IMR-90 (cell line): Measurements from ENCODE around the gene TNN. TPM values are rescaled to one million over a fixed set of nuclear protein-coding genes. Genes with fewer than 3 reads are reported as not detected.

ENCODE experiments used
- ATAC-seq: fragments of 200-7000 bp; cut with Tn5 transposase; 2 replicates; pipeline ENCODE4 v1.9.1; 2020; ENCODE audit warnings: low read depth, mild to moderate bottlenecking, moderate library complexity
- BruUV-seq: library from RNA; stranded (reverse); fragments of 400-500 nt; replicated peaks from 2 replicates; lab custom pipeline; 2021; lab: Mats Ljungman, UMichigan
- CTCF ChIA-PET: fragments of 300-600 bp; formaldehyde crosslinking; extraction: SDS; loops from one replicate; lab custom pipeline; 2021; ENCODE audit warnings: antibody characterized with exemption; lab: Yijun Ruan, JAX
- POLR2A ChIA-PET: fragments of 300-600 bp; sonication (Branson Sonifier 250); formaldehyde crosslinking; loops from one replicate; lab custom pipeline; 2022; ENCODE audit warnings: antibody characterized with exemption; ENCODE audit not compliant: unreplicated experiment; lab: Charles Lee
- DNase-seq: peaks from one replicate; pipeline ENCODE4 v3.0.0; 2013
- H2AFZ ChIP-seq: replicated peaks from 2 replicates; pipeline ENCODE3; 2013; ENCODE audit warnings: low read length, mild to moderate bottlenecking; ENCODE audit not compliant: poor library complexity
- H2AK5ac ChIP-seq: 2 replicates; pipeline ENCODE4 v1.6.1; 2013; ENCODE audit warnings: low read depth, low read length, inconsistent platforms
- H2AK9ac ChIP-seq: replicated peaks from 2 replicates; pipeline ENCODE3; 2013; ENCODE audit warnings: mild to moderate bottlenecking, low read depth, low read length, moderate library complexity; ENCODE audit not compliant: poor library complexity
- H2BK120ac ChIP-seq: 2 replicates; pipeline ENCODE4 v1.6.1; 2013; ENCODE audit warnings: low read depth, low read length, inconsistent platforms
- H2BK15ac ChIP-seq: 3 replicates; pipeline ENCODE4 v1.6.1; 2013; ENCODE audit warnings: low read depth, low read length, inconsistent platforms
- H2BK20ac ChIP-seq: 2 replicates; pipeline ENCODE4 v1.6.1; 2013; ENCODE audit warnings: low read depth, mild to moderate bottlenecking, inconsistent platforms, low read length, moderate library complexity
- H2BK5ac ChIP-seq: 2 replicates; pipeline ENCODE4 v1.6.1; 2013; ENCODE audit warnings: mild to moderate bottlenecking, low read depth, low read length, inconsistent platforms; ENCODE audit not compliant: poor library complexity, severe bottlenecking
- H3K14ac ChIP-seq: replicated peaks from 2 replicates; pipeline ENCODE4 v1.6.1; 2013; ENCODE audit warnings: low read depth, low read length, inconsistent platforms
- H3K18ac ChIP-seq: 2 replicates; pipeline ENCODE4 v1.6.1; 2013; ENCODE audit warnings: low read depth, low read length, control low read depth
- H3K23ac ChIP-seq: 2 replicates; pipeline ENCODE4 v1.6.1; 2013; ENCODE audit warnings: low read depth, low read length, inconsistent platforms
- H3K27ac ChIP-seq: 2 replicates; pipeline ENCODE4 v1.5.1; 2013; ENCODE audit warnings: mild to moderate bottlenecking, control low read depth, low read length; ENCODE audit not compliant: insufficient read depth
- H3K27me3 ChIP-seq: 2 replicates; pipeline ENCODE4 v1.6.1; 2013; ENCODE audit warnings: low read length; ENCODE audit not compliant: control insufficient read depth, insufficient read depth
- H3K36me3 ChIP-seq: 2 replicates; pipeline ENCODE4 v1.6.1; 2013; ENCODE audit warnings: low read length, mixed read lengths; ENCODE audit not compliant: control insufficient read depth, insufficient read depth
- H3K4ac ChIP-seq: 2 replicates; pipeline ENCODE4 v1.6.1; 2013; ENCODE audit warnings: low read depth, low read length, inconsistent platforms
- H3K4me1 ChIP-seq: 2 replicates; pipeline ENCODE4 v1.6.1; 2013; ENCODE audit warnings: low read length, mixed read lengths; ENCODE audit not compliant: control insufficient read depth, insufficient read depth
- H3K4me2 ChIP-seq: 2 replicates; pipeline ENCODE4 v1.6.1; 2013; ENCODE audit warnings: low read depth, mild to moderate bottlenecking, control low read depth, low read length, moderate library complexity
- H3K4me3 ChIP-seq: 2 replicates; pipeline ENCODE4 v1.5.1; 2013; ENCODE audit warnings: low read depth, mild to moderate bottlenecking, control low read depth, low read length, moderate library complexity; ENCODE audit not compliant: insufficient read depth
- H3K56ac ChIP-seq: 2 replicates; pipeline ENCODE4 v1.6.1; 2013; ENCODE audit warnings: low read length, inconsistent platforms; ENCODE audit not compliant: insufficient read depth; ENCODE audit errors: extremely low read depth
- H3K79me1 ChIP-seq, 2 experiments: 2 replicates each; pipeline ENCODE4 v1.6.1; 2013; ENCODE audit warnings: low read length in 2 of 2, inconsistent platforms in 1 of 2, low read depth in 1 of 2
- H3K9ac ChIP-seq: 2 replicates; pipeline ENCODE4 v1.6.1; 2013; ENCODE audit warnings: low read depth, low read length, control low read depth
- H3K9me1 ChIP-seq: 2 replicates; pipeline ENCODE4 v1.6.1; 2013; ENCODE audit warnings: low read length, inconsistent platforms; ENCODE audit not compliant: insufficient read depth
- H3K9me3 ChIP-seq: 2 replicates; pipeline ENCODE4 v1.6.1; 2013; ENCODE audit warnings: low read length; ENCODE audit not compliant: control insufficient read depth, insufficient read depth
- H4K20me1 ChIP-seq: 2 replicates; pipeline ENCODE4 v1.6.1; 2013; ENCODE audit warnings: low read length, inconsistent platforms; ENCODE audit not compliant: insufficient read depth
- H4K5ac ChIP-seq: 2 replicates; pipeline ENCODE4 v1.6.1; 2013; ENCODE audit warnings: mild to moderate bottlenecking, low read depth, low read length, control low read depth
- H4K8ac ChIP-seq, 2 experiments: 2 replicates each; pipeline ENCODE4 v1.6.1; 2013; ENCODE audit warnings: low read depth in 2 of 2, low read length in 2 of 2, control low read depth in 1 of 2, inconsistent platforms in 1 of 2
- H4K91ac ChIP-seq: 2 replicates; pipeline ENCODE4 v1.6.1; 2013; ENCODE audit warnings: low read depth, low read length, inconsistent platforms; ENCODE audit not compliant: insufficient read depth
- MAZ ChIP-seq: IDR thresholded peaks from 2 replicates; pipeline ENCODE4 v1.6.1; 2012; ENCODE audit warnings: low read depth, mild to moderate bottlenecking, low read length, improper control_type of control experiment, moderate library complexity, borderline replicate concordance
- MXI1 ChIP-seq: IDR thresholded peaks from 2 replicates; pipeline ENCODE4 v1.6.1; 2012; ENCODE audit warnings: low read depth, mild to moderate bottlenecking, low read length, moderate library complexity, borderline replicate concordance
- WGBS, 2 experiments: methylation state at CpG; one replicate each; pipeline versions ENCODE4 v1.1.5 to v1.1.7; 2013; ENCODE audit warnings: missing lambda C conversion rate in 2 of 2; ENCODE audit not compliant: insufficient read length in 1 of 2; ENCODE audit errors: extremely low coverage in 2 of 2; 5-methylcytosine and 5-hydroxymethylcytosine counted together
- dilution Hi-C: fragments of 300-500 bp; cut with HindIII; formaldehyde crosslinking; loops from one replicate; pipeline ENCODE4 v1.14.3; 2018; ENCODE audit warnings: low sequenced_read_pairs; ENCODE audit not compliant: unreplicated experiment
- in situ Hi-C: fragments of 300-500 bp; cut with MboI; formaldehyde crosslinking; loops from 3 replicates; pipeline ENCODE4 v1.14.3; 2019; ENCODE audit warnings: low sequenced_read_pairs, inconsistent platforms, mixed read lengths
- intact Hi-C: fragments of 100-400 bp; cut with micrococcal nuclease; formaldehyde crosslinking; loops from 2 replicates; pipeline ENCODE4 v1.10.0; 2022
- polyA plus RNA-seq, 3 experiments: library from polyadenylated mRNA; depleted of rRNA; stranded (reverse); fragments of >200 nt; gene quantifications; 2 replicates each; pipeline ENCODE4 v1.2.3, GENCODE V29; 2012; ENCODE audit warnings: low replicate concordance in 1 of 3
- total RNA-seq: library from RNA; depleted of rRNA; stranded (reverse); fragments of >200 nt; gene quantifications from 2 replicates; pipeline ENCODE4 v1.2.3, GENCODE V29; 2012

TNN gene
- total and polyA plus RNA-seq, 2 of the 4 experiments (the other 2 are of a cell fraction), result not detected

DNA sequence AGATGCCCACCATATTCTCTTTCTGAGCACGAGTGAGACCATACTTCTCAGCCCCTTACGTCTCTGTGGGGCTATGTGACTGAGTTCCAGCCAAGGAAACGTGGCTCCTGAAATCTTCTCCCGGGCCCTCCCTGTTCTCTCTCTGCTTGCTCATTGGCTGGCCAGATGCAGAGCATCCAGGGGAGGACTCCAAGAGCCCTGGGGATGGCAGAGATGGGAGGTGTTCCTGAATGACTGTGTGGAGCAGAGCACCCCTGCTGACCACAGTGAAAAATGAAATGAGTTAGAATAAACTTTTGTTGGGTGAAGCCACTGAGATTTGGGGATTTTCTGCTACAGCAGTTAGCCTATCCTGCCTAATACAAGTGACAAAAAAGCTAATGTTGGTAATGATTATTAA, 101.1 kb downstream of the TNN start:
- Histone ChIP-seq H4K20me1 (no peaks in the 10 kb centered on the region), H3K36me3 (no peaks in the 10 kb centered on the region), H3K4me1 (no peaks in the 10 kb centered on the region), H3K14ac (no peak overlapping the region), H3K23ac (no peak overlapping the region), H2AFZ (no peak overlapping the region), H2AK5ac (no peak overlapping the region), H3K4ac (no peak overlapping the region), H3K18ac (no peak overlapping the region), H4K91ac (no peak overlapping the region), H3K4me2 (no peak overlapping the region), H3K9me3 (no peaks in the 10 kb centered on the region), H2BK120ac (no peak overlapping the region), H3K79me1 (no peaks in the 10 kb centered on the region), H4K8ac (no peak overlapping the region), H2BK20ac (no peak overlapping the region), H3K56ac (no peak overlapping the region), H3K9me1 (no peaks in the 10 kb centered on the region), H2AK9ac (no peak overlapping the region), H3K27me3 (no peaks in the 10 kb centered on the region), H3K27ac (no peak overlapping the region), H3K4me3 (no peak overlapping the region), H2BK15ac (no peak overlapping the region), H4K5ac (no peak overlapping the region), H3K9ac (no peak overlapping the region), H2BK5ac (no peak overlapping the region)
- no peak for ATAC-seq
- DNase-seq, result no peak
- dilution Hi-C loops (no loop called here), in situ Hi-C loops (loop anchor here (25.0 kb wide), 1 partner anchor 1694 kb away; no protein-coding TSS in a partner anchor), intact Hi-C loops (no loop called here)
- ChIA-PET CTCF (no interaction called here), POLR2A (no interaction called here)
- 20% methylated on average over 1 of the region's 4 CpGs; no CpG with 5 or more reads in 1 of the 2 experiments for WGBS, 2 experiments
- TF ChIP-seq MXI1 (no peak), MAZ (no peak)
- no TSS peak for BruUV-seq
